GM18861 (cell line): ENCODE data around the gene TRABD.

ENCODE experiments used
- ATAC-seq: cut with Tn5 transposase; IDR thresholded peaks from one replicate; pipeline ENCODE4 v1.9.1; 2021; ENCODE audit not compliant: unreplicated experiment

The TRABD gene

DNA sequence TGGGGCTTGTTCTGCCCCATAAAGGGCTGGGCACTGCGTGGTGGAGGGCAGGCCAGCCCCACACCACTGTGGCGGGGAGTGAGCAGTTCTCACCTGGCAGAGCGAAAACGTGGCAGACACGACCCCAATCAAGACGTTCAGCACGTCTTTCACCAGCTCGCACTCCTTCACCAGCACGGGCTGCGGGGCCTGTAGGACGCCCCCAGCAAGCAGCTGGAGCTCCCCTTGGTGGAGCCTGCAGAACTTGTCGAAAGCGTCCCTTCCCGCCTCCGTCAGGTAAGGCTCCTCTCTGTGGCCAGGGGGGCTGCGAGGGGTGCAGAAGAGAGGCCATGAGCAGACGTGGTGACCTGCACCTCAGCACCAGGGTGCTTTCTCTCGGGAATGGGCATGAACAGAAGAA is 47.5 kb downstream of the TRABD start:
- ATAC-seq, result no peak

DNA sequence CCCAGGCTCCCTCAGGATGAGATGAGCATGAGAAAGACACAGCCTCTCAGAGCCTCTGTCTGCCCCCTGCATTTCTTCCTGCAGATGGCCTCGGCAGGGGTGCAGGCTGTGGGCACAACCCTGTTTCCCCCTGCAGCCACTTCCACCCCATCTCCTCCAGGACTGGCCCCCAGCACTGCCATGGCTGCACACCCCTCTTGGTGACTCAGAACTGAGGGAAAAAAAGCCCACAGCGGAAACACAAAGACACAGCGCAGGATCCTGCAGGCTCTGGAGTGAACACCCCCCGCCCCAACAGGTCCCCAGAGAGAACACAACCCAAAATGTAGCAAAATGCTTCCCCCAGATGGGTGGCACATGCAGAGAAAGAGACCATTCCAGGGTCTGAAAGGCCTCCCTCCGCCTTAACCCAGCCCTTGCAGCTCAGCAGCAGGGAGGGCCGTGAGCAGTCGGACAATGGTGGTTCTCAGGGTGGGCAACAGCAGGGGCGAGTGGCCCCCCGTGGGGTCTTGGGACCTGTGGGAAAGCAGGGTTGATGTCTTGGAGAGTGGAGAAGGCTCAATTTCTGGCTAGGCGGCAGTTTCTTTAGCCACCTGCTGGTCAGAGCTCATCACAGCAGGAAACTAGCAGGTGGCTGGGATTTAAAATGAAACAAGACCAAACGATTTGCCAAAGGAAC is 51.2 kb downstream of the TRABD start:
- ATAC-seq, result no peak

DNA sequence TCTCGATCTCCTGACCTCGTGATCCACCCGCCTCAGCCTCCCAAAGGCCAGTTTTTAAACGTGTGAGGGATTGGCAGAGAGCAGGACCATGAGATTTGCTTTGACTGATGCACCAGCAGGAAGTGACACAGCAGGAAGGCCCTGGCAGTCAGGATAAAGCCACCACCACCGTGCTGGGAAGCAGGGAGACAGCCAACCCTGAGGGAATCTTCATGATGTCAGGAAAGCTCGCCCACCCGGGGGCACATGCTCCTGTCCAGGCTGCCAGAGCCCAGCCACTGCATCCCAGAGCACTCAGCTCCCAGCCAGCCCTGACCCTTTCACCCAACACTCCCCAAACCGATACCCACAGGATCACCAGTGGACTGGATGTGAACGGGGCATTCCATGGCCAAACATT is 53.0 kb downstream of the TRABD start:
- ATAC-seq, result no peak

DNA sequence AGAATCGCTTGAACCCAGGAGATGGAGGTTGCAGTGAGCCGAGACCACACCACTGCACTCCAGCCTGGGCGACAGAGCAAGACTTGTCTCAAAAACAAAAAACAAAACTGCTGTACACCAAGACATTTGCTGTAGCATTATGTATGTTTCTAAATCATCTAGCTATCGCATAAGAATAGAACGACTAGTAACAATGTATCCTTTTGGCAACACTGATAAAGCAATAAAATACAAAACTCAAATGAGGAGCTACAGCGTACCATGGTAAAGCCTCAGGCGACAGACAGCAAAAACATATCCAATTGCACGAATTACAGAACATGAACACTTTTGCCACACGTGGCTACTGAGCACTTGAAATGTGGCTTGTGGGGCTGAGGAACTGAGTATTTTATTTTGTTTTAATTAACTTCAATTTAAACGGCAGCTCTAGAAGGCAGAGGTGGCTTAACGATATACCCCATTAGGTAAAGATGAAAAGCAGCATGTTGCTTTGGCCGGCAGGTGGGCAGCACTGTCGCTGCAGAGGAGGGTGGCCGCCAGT is 56.8 kb downstream of the TRABD start:
- ATAC-seq, result no peak

DNA sequence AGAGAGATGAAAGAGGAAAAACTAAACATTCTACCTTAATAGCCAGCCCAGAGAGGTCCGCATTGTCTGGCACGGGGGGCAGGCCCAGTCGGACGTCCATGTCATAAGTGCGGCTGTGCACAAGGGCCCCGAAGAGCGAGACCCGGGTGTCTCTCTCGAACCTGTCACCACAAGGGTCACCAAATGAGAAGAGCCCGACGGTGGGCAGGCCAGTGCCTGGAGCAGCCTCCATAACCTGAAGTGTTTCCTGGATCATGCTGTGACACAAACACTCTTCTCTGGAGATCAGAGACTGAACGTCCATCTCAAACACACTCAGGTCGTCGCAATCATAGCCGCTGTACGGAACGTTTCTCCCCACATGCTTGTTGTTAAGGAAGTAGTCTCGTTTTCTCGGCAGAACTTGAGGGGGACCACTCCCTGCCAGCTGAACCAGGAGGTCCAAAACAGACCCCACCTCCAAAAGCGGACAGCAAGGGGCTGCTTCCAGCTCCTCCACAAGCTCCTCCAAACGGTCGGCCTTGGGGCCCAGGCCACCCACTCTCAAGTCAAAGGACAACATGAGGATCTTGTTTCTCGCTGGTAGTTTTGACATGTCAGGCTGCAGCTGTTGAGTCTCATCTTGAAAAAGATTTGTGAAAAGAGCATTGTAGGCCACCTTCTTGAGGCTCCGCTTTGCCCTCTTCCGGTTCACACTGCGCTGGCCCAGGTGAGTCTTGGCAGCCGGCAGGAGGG is 58.1 kb downstream of the TRABD start:
- ATAC-seq, result no peak

DNA sequence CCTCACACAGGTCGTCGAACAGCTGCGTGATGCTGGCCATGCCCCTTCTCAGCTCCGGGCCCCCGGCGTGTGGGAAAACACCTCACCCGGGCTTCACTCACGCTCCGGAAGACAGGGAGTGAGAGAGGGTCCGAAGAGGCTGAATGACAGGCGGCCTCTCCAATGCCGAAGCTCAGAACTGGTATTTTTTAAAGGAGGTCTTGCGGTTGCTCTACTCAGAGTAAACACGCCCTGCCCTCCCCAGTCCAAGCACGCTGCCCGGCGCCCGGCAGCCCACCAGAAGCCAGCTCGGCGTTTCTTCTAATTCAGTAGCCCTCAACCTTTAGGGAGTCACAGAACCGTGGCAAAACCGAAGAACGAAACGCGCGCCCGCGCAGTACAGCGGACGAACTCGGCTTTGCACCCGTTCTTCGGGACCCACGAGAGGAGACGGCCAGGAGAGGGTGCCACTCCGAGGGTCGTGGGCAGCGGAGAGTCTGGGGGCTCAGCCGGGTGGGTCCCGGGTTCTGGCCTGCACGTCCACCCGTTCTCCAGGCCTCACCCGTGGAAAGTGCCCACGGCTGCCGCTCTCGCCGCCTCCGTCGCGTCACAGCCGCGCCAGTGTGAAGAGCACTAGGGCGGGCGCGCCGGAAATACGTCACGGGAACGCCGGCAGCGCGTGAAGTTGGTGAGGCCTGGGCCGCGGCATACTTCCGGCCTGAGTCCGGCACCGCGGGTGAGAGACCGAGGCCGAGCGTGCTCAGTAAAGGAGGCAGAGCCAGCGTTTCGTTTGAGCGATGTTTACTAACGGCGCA is 58.9 kb downstream of the TRABD start, which contains the start of gene TUBGCP6:
TUBGCP6 (minus strand) TSS at position 604 of the 794 bp plus-strand sequence; CDS start at position 40, 564 bp downstream.
- ATAC-seq, result peak; percentile 54

DNA sequence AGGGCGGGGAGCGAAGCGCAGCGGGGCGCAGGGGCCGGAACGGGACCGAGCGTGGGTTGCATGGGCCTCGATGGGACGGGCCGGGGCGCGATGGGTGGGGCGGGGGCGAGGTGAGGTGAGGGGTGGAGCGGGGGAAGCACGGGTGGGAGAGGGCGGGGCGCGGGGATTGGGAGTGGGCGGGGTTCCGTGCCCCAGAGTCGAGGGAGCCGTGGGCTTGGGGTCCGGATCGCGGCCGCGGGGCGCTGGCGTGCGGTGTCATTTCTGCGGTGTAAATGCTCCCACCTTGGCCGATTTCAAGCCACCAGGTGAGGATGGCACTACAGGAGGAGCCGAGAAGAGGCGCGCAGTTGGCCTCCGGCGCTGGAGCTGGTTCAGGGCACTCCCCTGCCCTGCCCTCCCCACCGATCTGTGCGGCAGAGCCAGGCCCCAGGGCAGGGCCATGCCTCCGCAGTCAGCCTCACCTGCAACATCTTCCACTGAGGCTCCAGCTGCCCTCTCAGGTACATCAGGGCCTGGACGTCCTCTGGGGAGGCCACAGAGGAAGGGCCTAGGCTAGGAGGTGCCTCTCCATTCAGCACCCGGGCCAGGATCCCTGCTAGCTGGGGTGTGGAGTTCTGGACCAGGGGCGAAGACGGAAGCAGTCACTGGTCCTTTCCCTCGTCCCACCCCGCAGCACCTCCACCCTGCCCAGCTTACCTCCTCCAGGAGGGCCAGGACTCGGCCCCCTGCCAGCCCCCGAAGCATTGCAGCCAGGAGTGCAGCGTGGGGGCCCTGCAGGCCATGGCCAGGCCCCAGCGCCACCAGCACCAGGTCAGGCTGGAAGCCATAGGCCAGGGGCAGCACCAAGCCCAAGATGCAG is 59.7 kb downstream of the TRABD start:
- ATAC-seq, result no peak

DNA sequence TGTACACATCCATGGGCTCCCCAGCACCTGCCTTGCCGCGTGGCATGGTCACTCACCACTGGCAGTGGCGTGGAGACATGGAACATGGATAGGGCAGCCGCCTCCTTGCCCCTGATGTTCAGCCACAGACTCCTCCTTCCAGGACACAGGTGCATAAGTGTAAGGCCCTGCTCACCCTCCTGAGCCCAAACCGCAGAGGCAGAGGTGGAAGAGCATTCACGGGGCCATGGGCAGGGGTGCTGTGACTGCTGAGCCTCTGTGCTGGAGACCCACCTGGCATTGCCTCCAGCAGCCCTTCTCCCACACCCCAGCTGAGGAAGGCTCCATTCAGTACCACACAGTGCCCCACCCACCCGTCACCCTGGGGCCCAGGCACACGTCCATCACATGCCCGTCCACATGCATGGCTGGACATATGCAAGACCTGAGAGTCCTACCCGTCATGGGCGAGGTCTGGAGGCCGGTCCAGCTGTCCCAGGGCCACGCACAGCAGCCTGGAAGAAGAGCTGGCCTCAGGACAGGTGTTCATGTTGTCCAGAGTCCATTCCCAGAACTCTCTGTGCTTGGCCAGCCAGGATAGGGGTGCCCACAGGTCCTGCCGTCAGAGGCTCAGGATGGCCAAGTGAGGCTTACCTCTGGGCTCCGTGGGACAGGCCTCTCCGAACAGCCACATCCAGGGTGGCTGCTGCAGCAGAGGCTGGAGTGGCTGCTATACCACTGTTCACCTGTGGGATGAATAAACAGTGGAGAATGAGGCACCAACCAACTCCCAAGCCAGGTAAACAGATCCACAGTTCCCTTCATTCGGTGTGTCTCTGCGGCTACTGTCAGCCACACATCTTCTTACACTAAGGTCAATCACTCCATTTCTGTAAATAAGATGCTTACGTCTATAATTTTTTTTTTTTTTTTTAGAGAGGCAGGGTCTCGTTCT is 60.8 kb downstream of the TRABD start:
- no peak for ATAC-seq

DNA sequence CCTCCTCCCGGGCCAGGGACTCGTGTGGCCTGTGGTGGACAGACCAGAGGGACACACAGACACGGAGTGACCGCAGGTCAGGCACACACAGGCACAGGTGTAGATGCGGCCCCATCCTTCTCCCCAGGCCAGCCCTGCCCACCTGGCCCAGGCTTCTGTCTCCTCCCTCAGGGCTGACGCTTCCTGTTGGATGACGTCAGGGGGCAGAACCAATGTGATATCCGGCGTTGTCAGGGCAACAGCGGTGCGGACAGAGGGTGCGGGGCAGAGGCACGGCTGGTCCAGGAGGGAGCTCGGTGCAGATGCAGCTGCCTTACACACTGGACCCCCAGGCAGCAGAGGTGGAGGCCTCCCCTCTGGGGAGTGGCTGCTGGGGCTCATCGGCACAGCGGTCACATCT is 62.0 kb downstream of the TRABD start:
- no peak for ATAC-seq

DNA sequence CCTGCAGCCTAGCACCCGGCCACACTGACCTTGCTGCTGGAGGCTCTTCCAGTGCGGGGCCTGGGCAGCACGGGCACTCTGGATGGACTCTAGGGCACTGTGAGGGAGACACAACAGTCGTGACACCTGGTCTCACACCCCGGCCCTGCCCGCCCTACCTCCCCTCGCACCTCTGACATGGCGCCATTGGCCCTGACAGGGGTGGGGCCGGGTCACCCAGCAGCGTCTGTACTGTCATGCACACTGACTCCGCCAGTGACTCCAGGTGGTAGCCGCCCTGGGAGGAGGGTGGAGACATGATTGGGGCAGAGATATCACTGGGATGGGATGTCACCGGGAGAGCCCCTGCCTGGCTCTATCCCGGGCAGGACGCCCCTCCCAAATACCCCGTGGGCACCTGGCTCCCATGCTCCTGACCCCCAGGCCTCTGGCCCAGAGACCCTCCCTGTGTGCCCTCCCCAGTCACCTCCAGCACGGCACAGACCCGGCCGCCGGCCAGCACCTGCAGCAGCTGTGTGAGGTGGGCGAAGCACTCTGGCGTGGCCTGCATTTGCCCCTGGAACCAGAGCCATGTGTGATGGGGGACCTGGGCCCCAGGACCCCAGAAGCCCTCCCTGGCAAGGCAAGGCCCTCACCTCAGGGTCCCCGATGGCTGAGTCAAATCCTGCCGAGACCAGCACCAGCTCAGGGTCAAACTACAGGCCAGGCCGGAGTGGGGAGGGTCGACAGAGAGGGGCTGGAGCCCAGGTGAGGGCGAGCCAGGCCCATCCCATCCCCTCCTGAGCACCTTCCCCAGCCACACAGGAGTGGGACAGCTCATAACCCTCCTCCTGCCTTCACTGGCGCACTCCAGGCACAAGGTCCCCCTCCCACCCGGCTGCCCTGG is 62.7 kb downstream of the TRABD start:
- no peak for ATAC-seq
